Right lobe of liver (tissue), 4 donors: ENCODE results near the gene DRD2.

Experiments
- CTCF ChIP-seq, 4 donors: fragments of 200-600 bp in 3 of 4; fragments of 450-650 bp in 1 of 4; IDR thresholded peaks; one replicate each; pipeline versions ENCODE4 v1.5.1 to v1.8.0; 2016 to 2022; ENCODE audit warnings: antibody characterized with exemption in 4 of 4, mild to moderate bottlenecking in 2 of 4
- POLR2A ChIP-seq: fragments of 450-650 bp; IDR thresholded peaks from one replicate; pipeline ENCODE4 v1.6.1; 2017; ENCODE audit warnings: antibody characterized with exemption, mild to moderate bottlenecking
- donor health status: DM: no; HTN: no; CAD: no.
- donor health status: DM: no; HTN: no; CAD: no.
- donor health status: DM: no; HTN: yes; CAD: no.

GRCh38 chr11:113385749-113386148 lies 89.4 kb downstream of the DRD2 start:
- TF ChIP-seq CTCF (IDR thresholded peaks at IDR 0.05) = no peak
- TF ChIP-seq POLR2A = no peak
